Activated CD8-positive, alpha-beta memory T cell treated with anti-CD3 and anti-CD28 coated beads, Interleukin-2, amount 50 U/mL, for 24 hours (primary cell): Measurements from ENCODE around the gene STK38L.

Experiments used
- DNase-seq: peaks from one replicate; pipeline ENCODE4 v3.0.0-alpha.2; 2020; ENCODE audit errors: extremely low read depth

STK38L gene

GRCh38 chr12:27243804-27244688 is at the start of gene STK38L:
TSS of gene STK38L (plus strand) at chr12:27244286. CDS start at chr12:27297721, 53,435 bp downstream.
- DNase-seq: peak; percentile 90

GRCh38 chr12:27194644-27195043 is 49.4 kb upstream of the STK38L start:
- DNase-seq: no peak

GRCh38 chr12:27198036-27198435 is 46.0 kb upstream of the STK38L start:
- no peak for DNase-seq

GRCh38 chr12:27199638-27200300 is 44.3 kb upstream of the STK38L start:
- DNase-seq: no peak

GRCh38 chr12:27201169-27201568 is 42.9 kb upstream of the STK38L start:
- no peak for DNase-seq

GRCh38 chr12:27206801-27207502 is 37.1 kb upstream of the STK38L start:
- DNase-seq: no peak

GRCh38 chr12:27207615-27208413 is 36.3 kb upstream of the STK38L start:
- DNase-seq: no peak

GRCh38 chr12:27208414-27208750 is 35.7 kb upstream of the STK38L start:
- no peak for DNase-seq

GRCh38 chr12:27209257-27209910 is 34.7 kb upstream of the STK38L start:
- DNase-seq: no peak

GRCh38 chr12:27210187-27210586 is 33.9 kb upstream of the STK38L start:
- DNase-seq: no peak

- DNase-seq: no peak
These were observed 31.2 kb upstream of the STK38L start for GRCh38 chr12:27212861-27213260.

- no peak for DNase-seq
These were observed 30.8 kb upstream of the STK38L start for GRCh38 chr12:27213304-27213703.

- DNase-seq: no peak
These were observed 30.0 kb upstream of the STK38L start for GRCh38 chr12:27213830-27214787.

- DNase-seq: no peak
These were observed 26.5 kb upstream of the STK38L start for GRCh38 chr12:27217590-27217989.

GRCh38 chr12:27219693-27220054 is 24.4 kb upstream of the STK38L start:
- no peak for DNase-seq

GRCh38 chr12:27220055-27220987 is 23.8 kb upstream of the STK38L start:
- DNase-seq: no peak

GRCh38 chr12:27220988-27221345 is 23.1 kb upstream of the STK38L start:
- no peak for DNase-seq

- no peak for DNase-seq
These were observed 22.3 kb upstream of the STK38L start for GRCh38 chr12:27221625-27222387.
